GM18517 (cell line): Measurements from ENCODE around the gene DEPDC5.

Experiments used
- ATAC-seq: cut with Tn5 transposase; IDR thresholded peaks from one replicate; pipeline ENCODE4 v1.9.1; 2021; ENCODE audit warnings: mild to moderate bottlenecking, moderate library complexity; ENCODE audit not compliant: unreplicated experiment

Gene DEPDC5

GRCh38 chr22:31883989-31884388 lies 130.2 kb downstream of the DEPDC5 start:
- ATAC-seq = no peak

GRCh38 chr22:31891366-31892079 lies 137.7 kb downstream of the DEPDC5 start:
- ATAC-seq = no peak

GRCh38 chr22:31892080-31892433 lies 138.2 kb downstream of the DEPDC5 start:
- ATAC-seq = no peak

GRCh38 chr22:31893460-31893859 lies 139.6 kb downstream of the DEPDC5 start:
- no peak for ATAC-seq

GRCh38 chr22:31895411-31896123 lies 141.7 kb downstream of the DEPDC5 start:
- ATAC-seq = no peak

- no peak for ATAC-seq
Measured at GRCh38 chr22:31896472-31896871, 142.7 kb downstream of the DEPDC5 start.

- no peak for ATAC-seq
Measured at GRCh38 chr22:31897842-31898805, 144.3 kb downstream of the DEPDC5 start.

GRCh38 chr22:31898926-31899325 lies 145.1 kb downstream of the DEPDC5 start:
- no peak for ATAC-seq

GRCh38 chr22:31899669-31900068 lies 145.8 kb downstream of the DEPDC5 start:
- no peak for ATAC-seq

- no peak for ATAC-seq
Measured at GRCh38 chr22:31901388-31902137, 147.7 kb downstream of the DEPDC5 start.

GRCh38 chr22:31904651-31905050 lies 150.8 kb downstream of the DEPDC5 start:
- no peak for ATAC-seq

GRCh38 chr22:31905356-31905755 lies 151.5 kb downstream of the DEPDC5 start:
- ATAC-seq = no peak

- ATAC-seq = no peak
Measured at GRCh38 chr22:31906086-31906485, 152.3 kb downstream of the DEPDC5 start.

- ATAC-seq = no peak
Measured at GRCh38 chr22:31906569-31906968, 152.8 kb downstream of the DEPDC5 start.

GRCh38 chr22:31909977-31910376 lies 156.2 kb downstream of the DEPDC5 start:
- no peak for ATAC-seq

GRCh38 chr22:31911565-31912406 lies 158.0 kb downstream of the DEPDC5 start:
- no peak for ATAC-seq

GRCh38 chr22:31912407-31912743 lies 158.6 kb downstream of the DEPDC5 start:
- ATAC-seq = no peak

- no peak for ATAC-seq
Measured at GRCh38 chr22:31915586-31915985, 161.8 kb downstream of the DEPDC5 start.

GRCh38 chr22:31917227-31917921 lies 163.6 kb downstream of the DEPDC5 start:
- no peak for ATAC-seq
